HCT116 (cell line): Measurements from ENCODE around the gene ITPKB. TPM values are rescaled to one million over a fixed set of nuclear protein-coding genes. Genes with fewer than 3 reads are reported as not detected.

Experiments used
- ATAC-seq: fragments of 200-7000 bp; cut with Tn5 transposase; 2 replicates; pipeline ENCODE4 v1.9.1; 2020; ENCODE audit warnings: mild to moderate bottlenecking, moderate library complexity
- BruUV-seq: library from RNA; stranded (reverse); fragments of 400-500 nt; replicated peaks from 2 replicates; lab custom pipeline; 2021; lab: Mats Ljungman, UMichigan
- CTCF ChIA-PET: fragments of 300-600 bp; sonication (Branson Sonifier 250); formaldehyde crosslinking; loops from one replicate; lab custom pipeline; 2021; ENCODE audit warnings: antibody characterized with exemption; lab: Charles Lee
- POLR2A ChIA-PET: fragments of 300-600, 350-600 bp; sonication (Branson Sonifier 250); formaldehyde crosslinking; loops from one replicate; lab custom pipeline; 2021; ENCODE audit warnings: antibody characterized with exemption; lab: Charles Lee
- RAD21 ChIA-PET, 2 experiments: fragments of 300-600 bp; sonication (Branson Sonifier 250); formaldehyde crosslinking; loops; one replicate each; lab custom pipeline; 2023; ENCODE audit warnings: low total read pairs in 2 of 2; ENCODE audit not compliant: uncharacterized antibody in 2 of 2, unreplicated experiment in 2 of 2, low non-redundant PET in 1 of 2; lab: Charles Lee
- DNase-seq: peaks from one replicate; pipeline ENCODE4 v3.0.0-alpha.2; 2010; ENCODE audit warnings: low read depth, low spot score
- H2AFZ ChIP-seq: fragments of 200-600 bp; shearing (Covaris generic), sonication (generic); 2 replicates; pipeline ENCODE4 v1.6.1; 2017; ENCODE audit warnings: low read depth, mixed run types, mixed read lengths, antibody characterized with exemption, low read length; ENCODE audit not compliant: poor library complexity, severe bottlenecking
- H3K27ac ChIP-seq: 2 replicates; pipeline ENCODE4 v1.5.1; 2012; ENCODE audit warnings: low read depth, low read length
- H3K27me3 ChIP-seq: fragments of 200-600 bp; sonication (generic); 2 replicates; pipeline ENCODE4 v1.6.1; 2016; ENCODE audit warnings: mixed run types, low read length, mixed read lengths; ENCODE audit not compliant: insufficient read depth
- H3K36me3 ChIP-seq, 2 experiments: fragments of 200-500 bp in 1 of 2; fragments of 200-600 bp in 1 of 2; sonication (Bioruptor generic) in 1 of 2; sonication (generic) in 1 of 2; 2 replicates each; pipeline versions ENCODE4 v1.5.1 to v1.6.1; 2014 to 2016; ENCODE audit warnings: low read length in 2 of 2, inconsistent platforms in 1 of 2, mixed read lengths in 1 of 2, mixed run types in 1 of 2; ENCODE audit not compliant: insufficient read depth in 2 of 2, control insufficient read depth in 1 of 2
- H3K4me1 ChIP-seq, 2 experiments: fragments of 200-600 bp in 1 of 2; sonication (generic) in 1 of 2; 2 replicates each; pipeline versions ENCODE4 v1.5.1 to v1.6.1; 2012 to 2017; ENCODE audit warnings: low read length in 2 of 2, inconsistent platforms in 1 of 2, mild to moderate bottlenecking in 1 of 2, mixed read lengths in 1 of 2, mixed run types in 1 of 2, moderate library complexity in 1 of 2; ENCODE audit not compliant: insufficient read depth in 2 of 2, control insufficient read depth in 1 of 2
- H3K4me2 ChIP-seq: fragments of 200-600 bp; sonication (generic); 2 replicates; pipeline ENCODE4 v1.6.1; 2017; ENCODE audit warnings: mixed run types, low read length, mixed read lengths
- H3K4me3 ChIP-seq, 2 experiments: fragments of 200-600 bp in 1 of 2; sonication (generic) in 1 of 2; replicated peaks in 1 of 2; 2 replicates each; pipeline ENCODE4 v1.5.1; 2011 to 2016; ENCODE audit warnings: low read length in 2 of 2, control low read depth in 1 of 2, low read depth in 1 of 2, mild to moderate bottlenecking in 1 of 2, mixed read lengths in 1 of 2, mixed run types in 1 of 2
- H3K79me2 ChIP-seq: fragments of 200-600 bp; sonication (generic); 2 replicates; pipeline ENCODE4 v1.6.1; 2017; ENCODE audit warnings: mild to moderate bottlenecking, mixed run types, low read length, moderate library complexity, mixed read lengths; ENCODE audit not compliant: insufficient read depth
- H3K9ac ChIP-seq: fragments of 200-600 bp; sonication (generic); 2 replicates; pipeline ENCODE4 v1.6.1; 2016; ENCODE audit warnings: low read length, mixed read lengths
- H3K9me2 ChIP-seq: fragments of 200-600 bp; sonication (generic), shearing (Covaris generic); 2 replicates; pipeline ENCODE4 v1.6.1; 2017; ENCODE audit warnings: mixed run types, mild to moderate bottlenecking, moderate library complexity; ENCODE audit not compliant: insufficient read depth
- H3K9me3 ChIP-seq, 2 experiments: fragments of 200-500 bp in 1 of 2; fragments of 200-600 bp in 1 of 2; sonication (Bioruptor generic) in 1 of 2; sonication (generic) in 1 of 2; 2 replicates each; pipeline ENCODE4 v1.6.1; 2014 to 2017; ENCODE audit warnings: low read length in 2 of 2, mixed read lengths in 2 of 2, inconsistent platforms in 1 of 2, low read depth in 1 of 2, mild to moderate bottlenecking in 1 of 2, mixed run types in 1 of 2, moderate library complexity in 1 of 2; ENCODE audit not compliant: control insufficient read depth in 1 of 2, insufficient read depth in 1 of 2
- H4K20me1 ChIP-seq: fragments of 200-600 bp; sonication (generic), shearing (Covaris generic); 2 replicates; pipeline ENCODE4 v1.6.1; 2017; ENCODE audit warnings: mixed run types, mild to moderate bottlenecking, moderate library complexity; ENCODE audit not compliant: insufficient read depth
- CBX3 ChIP-seq: IDR thresholded peaks from 2 replicates; pipeline ENCODE4 v1.6.1; 2012; ENCODE audit warnings: low read depth
- CEBPB ChIP-seq: IDR thresholded peaks from 2 replicates; pipeline ENCODE4 v1.6.1; 2012; ENCODE audit warnings: low read depth
- EGR1 ChIP-seq: IDR thresholded peaks from 2 replicates; pipeline ENCODE4 v1.6.1; 2012; ENCODE audit warnings: low read depth
- EZH2 ChIP-seq: fragments of 200-600 bp; sonication (generic); IDR thresholded peaks from 2 replicates; pipeline ENCODE4 v1.6.1; 2017; ENCODE audit warnings: antibody characterized with exemption, mixed run types
- EZH2phosphoT487 ChIP-seq: fragments of 200-600 bp; IDR thresholded peaks from 2 replicates; pipeline ENCODE4 v1.6.1; 2018; ENCODE audit warnings: antibody characterized with exemption, borderline replicate concordance
- JUND ChIP-seq: IDR thresholded peaks from 2 replicates; pipeline ENCODE4 v1.6.1; 2012
- SIN3A ChIP-seq: IDR thresholded peaks from 2 replicates; pipeline ENCODE4 v1.6.1; 2012; ENCODE audit warnings: low read depth
- SP1 ChIP-seq: IDR thresholded peaks from 2 replicates; pipeline ENCODE4 v1.6.1; 2012; ENCODE audit warnings: low read depth
- SRF ChIP-seq: IDR thresholded peaks from 2 replicates; pipeline ENCODE4 v1.6.1; 2012; ENCODE audit warnings: low read depth
- TCF7L2 ChIP-seq: IDR thresholded peaks from 2 replicates; pipeline ENCODE4 v1.7.0; 2011; ENCODE audit warnings: borderline replicate concordance, inconsistent platforms; ENCODE audit not compliant: insufficient read depth, insufficient read length; ENCODE audit errors: extremely low read depth
- YY1 ChIP-seq: IDR thresholded peaks from 2 replicates; pipeline ENCODE4 v1.6.1; 2011; ENCODE audit warnings: low read length, low read depth, moderate library complexity, mild to moderate bottlenecking; ENCODE audit not compliant: insufficient replicate concordance; ENCODE audit errors: extremely low read depth
- ZFX ChIP-seq: fragments of 450-650 bp; IDR thresholded peaks from 2 replicates; pipeline ENCODE4 v1.6.1; 2017
- ZNF274 ChIP-seq: fragments of 200-500 bp; sonication (Bioruptor generic); IDR thresholded peaks from 2 replicates; pipeline ENCODE4 v1.6.1; 2014; ENCODE audit warnings: mild to moderate bottlenecking, low read depth, low read length, inconsistent platforms
- intact Hi-C: fragments of 100-400 bp; cut with micrococcal nuclease; formaldehyde crosslinking; loops from 2 replicates; pipeline ENCODE4 v1.10.0; 2022
- total RNA-seq: library from RNA; stranded (reverse); gene quantifications from one replicate; pipeline ENCODE4 v1.2.1, GENCODE V29; 2021; ENCODE audit not compliant: unreplicated experiment
- TF ChIP-seq, protein P1 (sequence below): IDR thresholded peaks from 2 replicates; pipeline ENCODE4 v1.6.1; 2012; ENCODE audit warnings: low read depth
- TF ChIP-seq, protein P2 (sequence below): IDR thresholded peaks from 2 replicates; pipeline ENCODE4 v1.6.1; 2011; ENCODE audit warnings: mild to moderate bottlenecking, low read length, moderate library complexity; ENCODE audit not compliant: insufficient replicate concordance; ENCODE audit errors: extremely low read depth
- TF ChIP-seq, protein P3 (sequence below), 3 experiments: fragments of 200-600 bp in 1 of 3; sonication (generic) in 1 of 3; IDR thresholded peaks in 2 of 3; conservative IDR thresholded peaks in 1 of 3; 2 replicates each; pipeline ENCODE4 v1.5.1; 2012 to 2017; ENCODE audit warnings: low read depth in 2 of 3, low read length in 2 of 3, antibody characterized with exemption in 1 of 3, borderline replicate concordance in 1 of 3, control low read depth in 1 of 3, mild to moderate bottlenecking in 1 of 3, mixed read lengths in 1 of 3, mixed run types in 1 of 3, moderate library complexity in 1 of 3; ENCODE audit not compliant: insufficient read depth in 1 of 3

Gene ITPKB
- total RNA-seq, 1 experiment from 2014 or later, result 4.4 TPM

DNA sequence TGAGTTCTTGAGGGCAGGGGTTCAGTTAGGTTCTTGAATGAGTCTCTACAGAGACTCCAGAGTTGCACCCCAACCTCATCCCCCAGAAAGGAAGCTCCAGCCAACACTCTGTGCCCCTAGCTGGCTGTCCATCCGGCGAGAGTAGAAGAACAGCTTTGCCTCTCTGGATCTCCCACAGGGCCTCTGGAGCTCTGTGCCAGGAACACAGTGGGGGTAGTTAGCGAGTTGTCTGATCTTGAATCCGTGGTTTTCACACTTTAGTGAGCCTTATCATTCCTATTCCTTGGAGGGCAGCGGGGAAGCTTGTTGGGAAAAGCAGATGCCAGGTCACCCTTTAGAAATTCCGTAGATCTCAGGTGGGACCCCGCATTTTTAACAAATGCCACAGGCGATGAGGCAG, 145.5 kb downstream of the ITPKB start:
- no peaks in the 10 kb centered on the region for H3K79me2 ChIP-seq
- 0 out of 2 replicates have a peak, but pooled peaks cover 3% of the 10 kb centered on the region for H3K27me3 ChIP-seq
- intact Hi-C loops, result no loop called here
- H3K36me3 ChIP-seq, result no peaks in the 10 kb centered on the region
- no peak for DNase-seq
- ChIA-PET RAD21 (no interaction called here), POLR2A (no interaction called here), CTCF (no interaction called here)
- ATAC-seq, result no peak
- no peak overlapping the region for H3K9ac ChIP-seq
- TF ChIP-seq JUND, result no peak
- TF ChIP-seq EGR1, result no peak
- TF ChIP-seq YY1, result no peak
- TF ChIP-seq TCF7L2, result no peak
- no peak for TF ChIP-seq SIN3A
- TF ChIP-seq, protein P1, sequence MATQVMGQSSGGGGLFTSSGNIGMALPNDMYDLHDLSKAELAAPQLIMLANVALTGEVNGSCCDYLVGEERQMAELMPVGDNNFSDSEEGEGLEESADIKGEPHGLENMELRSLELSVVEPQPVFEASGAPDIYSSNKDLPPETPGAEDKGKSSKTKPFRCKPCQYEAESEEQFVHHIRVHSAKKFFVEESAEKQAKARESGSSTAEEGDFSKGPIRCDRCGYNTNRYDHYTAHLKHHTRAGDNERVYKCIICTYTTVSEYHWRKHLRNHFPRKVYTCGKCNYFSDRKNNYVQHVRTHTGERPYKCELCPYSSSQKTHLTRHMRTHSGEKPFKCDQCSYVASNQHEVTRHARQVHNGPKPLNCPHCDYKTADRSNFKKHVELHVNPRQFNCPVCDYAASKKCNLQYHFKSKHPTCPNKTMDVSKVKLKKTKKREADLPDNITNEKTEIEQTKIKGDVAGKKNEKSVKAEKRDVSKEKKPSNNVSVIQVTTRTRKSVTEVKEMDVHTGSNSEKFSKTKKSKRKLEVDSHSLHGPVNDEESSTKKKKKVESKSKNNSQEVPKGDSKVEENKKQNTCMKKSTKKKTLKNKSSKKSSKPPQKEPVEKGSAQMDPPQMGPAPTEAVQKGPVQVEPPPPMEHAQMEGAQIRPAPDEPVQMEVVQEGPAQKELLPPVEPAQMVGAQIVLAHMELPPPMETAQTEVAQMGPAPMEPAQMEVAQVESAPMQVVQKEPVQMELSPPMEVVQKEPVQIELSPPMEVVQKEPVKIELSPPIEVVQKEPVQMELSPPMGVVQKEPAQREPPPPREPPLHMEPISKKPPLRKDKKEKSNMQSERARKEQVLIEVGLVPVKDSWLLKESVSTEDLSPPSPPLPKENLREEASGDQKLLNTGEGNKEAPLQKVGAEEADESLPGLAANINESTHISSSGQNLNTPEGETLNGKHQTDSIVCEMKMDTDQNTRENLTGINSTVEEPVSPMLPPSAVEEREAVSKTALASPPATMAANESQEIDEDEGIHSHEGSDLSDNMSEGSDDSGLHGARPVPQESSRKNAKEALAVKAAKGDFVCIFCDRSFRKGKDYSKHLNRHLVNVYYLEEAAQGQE, result no peak
- no peak for TF ChIP-seq ZNF274
- no peak for TF ChIP-seq CBX3
- TF ChIP-seq SP1, result no peak
- no peak for TF ChIP-seq SRF
- TF ChIP-seq, protein P2, sequence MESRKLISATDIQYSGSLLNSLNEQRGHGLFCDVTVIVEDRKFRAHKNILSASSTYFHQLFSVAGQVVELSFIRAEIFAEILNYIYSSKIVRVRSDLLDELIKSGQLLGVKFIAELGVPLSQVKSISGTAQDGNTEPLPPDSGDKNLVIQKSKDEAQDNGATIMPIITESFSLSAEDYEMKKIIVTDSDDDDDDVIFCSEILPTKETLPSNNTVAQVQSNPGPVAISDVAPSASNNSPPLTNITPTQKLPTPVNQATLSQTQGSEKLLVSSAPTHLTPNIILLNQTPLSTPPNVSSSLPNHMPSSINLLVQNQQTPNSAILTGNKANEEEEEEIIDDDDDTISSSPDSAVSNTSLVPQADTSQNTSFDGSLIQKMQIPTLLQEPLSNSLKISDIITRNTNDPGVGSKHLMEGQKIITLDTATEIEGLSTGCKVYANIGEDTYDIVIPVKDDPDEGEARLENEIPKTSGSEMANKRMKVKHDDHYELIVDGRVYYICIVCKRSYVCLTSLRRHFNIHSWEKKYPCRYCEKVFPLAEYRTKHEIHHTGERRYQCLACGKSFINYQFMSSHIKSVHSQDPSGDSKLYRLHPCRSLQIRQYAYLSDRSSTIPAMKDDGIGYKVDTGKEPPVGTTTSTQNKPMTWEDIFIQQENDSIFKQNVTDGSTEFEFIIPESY, result no peak
- TF ChIP-seq CEBPB, result no peak
- TF ChIP-seq, protein P3, sequence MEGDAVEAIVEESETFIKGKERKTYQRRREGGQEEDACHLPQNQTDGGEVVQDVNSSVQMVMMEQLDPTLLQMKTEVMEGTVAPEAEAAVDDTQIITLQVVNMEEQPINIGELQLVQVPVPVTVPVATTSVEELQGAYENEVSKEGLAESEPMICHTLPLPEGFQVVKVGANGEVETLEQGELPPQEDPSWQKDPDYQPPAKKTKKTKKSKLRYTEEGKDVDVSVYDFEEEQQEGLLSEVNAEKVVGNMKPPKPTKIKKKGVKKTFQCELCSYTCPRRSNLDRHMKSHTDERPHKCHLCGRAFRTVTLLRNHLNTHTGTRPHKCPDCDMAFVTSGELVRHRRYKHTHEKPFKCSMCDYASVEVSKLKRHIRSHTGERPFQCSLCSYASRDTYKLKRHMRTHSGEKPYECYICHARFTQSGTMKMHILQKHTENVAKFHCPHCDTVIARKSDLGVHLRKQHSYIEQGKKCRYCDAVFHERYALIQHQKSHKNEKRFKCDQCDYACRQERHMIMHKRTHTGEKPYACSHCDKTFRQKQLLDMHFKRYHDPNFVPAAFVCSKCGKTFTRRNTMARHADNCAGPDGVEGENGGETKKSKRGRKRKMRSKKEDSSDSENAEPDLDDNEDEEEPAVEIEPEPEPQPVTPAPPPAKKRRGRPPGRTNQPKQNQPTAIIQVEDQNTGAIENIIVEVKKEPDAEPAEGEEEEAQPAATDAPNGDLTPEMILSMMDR (IDR thresholded peaks at IDR 0.05 in 2 of 3, conservative IDR thresholded peaks at IDR 0.05 in 1 of 3; ENCODE audit: borderline replicate concordance in 1 of 3, insufficient read depth in 1 of 3, low read depth in 2 of 3, low read length in 2 of 3), result no peak
- TF ChIP-seq EZH2, result no peak
- no peak for TF ChIP-seq ZFX
- no peak for TF ChIP-seq EZH2phosphoT487
- no peak overlapping the region for H3K27ac ChIP-seq
- BruUV-seq, result no TSS peak
- H3K4me2 ChIP-seq, result no peak overlapping the region
- no peaks in the 10 kb centered on the region for H3K4me1 ChIP-seq
- no peak overlapping the region for H3K4me3 ChIP-seq
- no peaks in the 10 kb centered on the region for H4K20me1 ChIP-seq
- no peak overlapping the region for H2AFZ ChIP-seq
- H3K9me3 ChIP-seq, result no peaks in the 10 kb centered on the region
- H3K9me2 ChIP-seq, result no peaks in the 10 kb centered on the region
